ENCODE data around the gene IGLON5.

Gene IGLON5

GRCh38 chr19:51323481-51324166 lies 12.2 kb downstream of the IGLON5 start:
- H3K27me3 ChIP-seq (replicated peaks in 2 of 5; ENCODE audit: control insufficient read depth in 4 of 5, insufficient read depth in 5 of 5, low read length in 4 of 5): peaks cover 2 to 59% (median 32%) of the 10 kb centered on the region in 5 experiments
- ChIA-PET CTCF (interaction anchor here (1.2 kb wide), 1 partner anchor 97 kb away, joined by 3 read pairs; no protein-coding TSS in a partner anchor), POLR2A (no interaction called here)
- H3K4me3 ChIP-seq (ENCODE audit: control insufficient read depth in 1 of 7, extremely low read depth in 1 of 7, insufficient read depth in 4 of 7, low read depth in 2 of 7, low read length in 6 of 7): no peak overlapping the region
- no peaks in the 10 kb centered on the region for H3K9me3 ChIP-seq (ENCODE audit: control extremely low read depth in 1 of 5, control insufficient read depth in 4 of 5, insufficient read depth in 2 of 5, low read depth in 1 of 5, low read length in 4 of 5)
- peaks cover 0 to 26% (median 23%) of the 10 kb centered on the region in 4 experiments for H3K4me1 ChIP-seq (ENCODE audit: control extremely low read depth in 1 of 4, control insufficient read depth in 4 of 4, insufficient read depth in 4 of 4, low read length in 3 of 4)
- DNase-seq: no peak
- no peak overlapping the region for H3K27ac ChIP-seq (ENCODE audit: insufficient read depth in 1 of 2, low read depth in 1 of 2, low read length in 2 of 2, poor library complexity in 1 of 2, severe bottlenecking in 2 of 2)
- H3K36me3 ChIP-seq (ENCODE audit: control insufficient read depth in 4 of 4, insufficient read depth in 4 of 4, low read length in 3 of 4): no peaks in the 10 kb centered on the region
- 89% methylated on average over 21 of the region's 29 CpGs for WGBS (ENCODE audit: insufficient coverage)

- no peak overlapping the region for H3K27ac ChIP-seq (ENCODE audit: insufficient read depth in 1 of 2, low read depth in 1 of 2, low read length in 2 of 2, poor library complexity in 1 of 2, severe bottlenecking in 2 of 2)
- H3K36me3 ChIP-seq (ENCODE audit: control insufficient read depth in 4 of 4, insufficient read depth in 4 of 4, low read length in 3 of 4): no peaks in the 10 kb centered on the region
- H3K4me1 ChIP-seq (ENCODE audit: control extremely low read depth in 1 of 4, control insufficient read depth in 4 of 4, insufficient read depth in 4 of 4, low read length in 3 of 4): peaks cover 0 to 26% (median 23%) of the 10 kb centered on the region in 4 experiments
- WGBS (ENCODE audit: insufficient coverage): 90% methylated on average over 6 of the region's 6 CpGs
- POLR2A ChIA-PET: no interaction called here
- DNase-seq: no peak
- CTCF ChIA-PET: interaction anchor here (1.2 to 1.4 kb wide), 2 partner anchors 97 to 164 kb away, joined by 3 read pairs; no protein-coding TSS in a partner anchor
- peaks cover 2 to 62% (median 32%) of the 10 kb centered on the region in 5 experiments for H3K27me3 ChIP-seq (replicated peaks in 2 of 5; ENCODE audit: control insufficient read depth in 4 of 5, insufficient read depth in 5 of 5, low read length in 4 of 5)
- H3K9me3 ChIP-seq (ENCODE audit: control extremely low read depth in 1 of 5, control insufficient read depth in 4 of 5, insufficient read depth in 2 of 5, low read depth in 1 of 5, low read length in 4 of 5): no peaks in the 10 kb centered on the region
- no peak overlapping the region for H3K4me3 ChIP-seq (ENCODE audit: control insufficient read depth in 1 of 7, extremely low read depth in 1 of 7, insufficient read depth in 4 of 7, low read depth in 2 of 7, low read length in 6 of 7)
Observed at GRCh38 chr19:51324167-51324481, 12.7 kb downstream of the IGLON5 start.

- H3K4me3 ChIP-seq (ENCODE audit: control insufficient read depth in 1 of 7, extremely low read depth in 1 of 7, insufficient read depth in 4 of 7, low read depth in 2 of 7, low read length in 6 of 7): no peak overlapping the region
- 70% methylated on average over 19 of the region's 26 CpGs for WGBS (ENCODE audit: insufficient coverage)
- H3K9me3 ChIP-seq (ENCODE audit: control extremely low read depth in 1 of 5, control insufficient read depth in 4 of 5, insufficient read depth in 2 of 5, low read depth in 1 of 5, low read length in 4 of 5): no peaks in the 10 kb centered on the region
- peak; percentile 87 for DNase-seq
- peaks cover 2 to 70% (median 32%) of the 10 kb centered on the region in 5 experiments for H3K27me3 ChIP-seq (replicated peaks in 2 of 5; ENCODE audit: control insufficient read depth in 4 of 5, insufficient read depth in 5 of 5, low read length in 4 of 5)
- H3K27ac ChIP-seq (ENCODE audit: insufficient read depth in 1 of 2, low read depth in 1 of 2, low read length in 2 of 2, poor library complexity in 1 of 2, severe bottlenecking in 2 of 2): no peak overlapping the region
- ChIA-PET POLR2A (interaction anchor here (0.5 kb wide), 1 partner anchor 100 kb away, joined by 4 read pairs; no protein-coding TSS in a partner anchor), CTCF (interaction anchor here (1.4 kb wide), 1 partner anchor 165 kb away, joined by 3 read pairs; no protein-coding TSS in a partner anchor)
- peaks cover 0 to 26% (median 23%) of the 10 kb centered on the region in 4 experiments for H3K4me1 ChIP-seq (ENCODE audit: control extremely low read depth in 1 of 4, control insufficient read depth in 4 of 4, insufficient read depth in 4 of 4, low read length in 3 of 4)
- no peaks in the 10 kb centered on the region for H3K36me3 ChIP-seq (ENCODE audit: control insufficient read depth in 4 of 4, insufficient read depth in 4 of 4, low read length in 3 of 4)
Observed at GRCh38 chr19:51325161-51325976, 13.9 kb downstream of the IGLON5 start.

GRCh38 chr19:51326216-51327065 lies 15.0 kb downstream of the IGLON5 start:
- peak in 2 of 3 donors; percentile 34 to 53 for DNase-seq
- Histone ChIP-seq H3K4me3 (ENCODE audit: control insufficient read depth in 1 of 7, extremely low read depth in 1 of 7, insufficient read depth in 4 of 7, low read depth in 2 of 7, low read length in 6 of 7) (no peak overlapping the region), H3K4me1 (ENCODE audit: control extremely low read depth in 1 of 4, control insufficient read depth in 4 of 4, insufficient read depth in 4 of 4, low read length in 3 of 4) (peaks cover 0 to 26% (median 23%) of the 10 kb centered on the region in 4 experiments), H3K36me3 (ENCODE audit: control insufficient read depth in 4 of 4, insufficient read depth in 4 of 4, low read length in 3 of 4) (no peaks in the 10 kb centered on the region), H3K27me3 (replicated peaks in 2 of 5; ENCODE audit: control insufficient read depth in 4 of 5, insufficient read depth in 5 of 5, low read length in 4 of 5) (peaks cover 2 to 70% (median 31%) of the 10 kb centered on the region in 5 experiments), H3K9me3 (ENCODE audit: control extremely low read depth in 1 of 5, control insufficient read depth in 4 of 5, insufficient read depth in 2 of 5, low read depth in 1 of 5, low read length in 4 of 5) (peaks cover 0 to 3% (median 2%) of the 10 kb centered on the region in 5 experiments), H3K27ac (ENCODE audit: insufficient read depth in 1 of 2, low read depth in 1 of 2, low read length in 2 of 2, poor library complexity in 1 of 2, severe bottlenecking in 2 of 2) (no peak overlapping the region)
- 17% methylated on average over 20 of the region's 36 CpGs for WGBS (ENCODE audit: insufficient coverage)
- POLR2A ChIA-PET: interaction anchor here (0.5 kb wide), 1 partner anchor 98 kb away, joined by 4 read pairs; no protein-coding TSS in a partner anchor
- CTCF ChIA-PET: interaction anchor here (1.0 to 1.2 kb wide), 2 partner anchors 43 to 170 kb away, joined by 3 to 4 read pairs; no protein-coding TSS in a partner anchor

GRCh38 chr19:51327066-51328001 lies 15.9 kb downstream of the IGLON5 start:
- H3K27ac ChIP-seq (ENCODE audit: insufficient read depth in 1 of 2, low read depth in 1 of 2, low read length in 2 of 2, poor library complexity in 1 of 2, severe bottlenecking in 2 of 2): no peak overlapping the region
- WGBS (ENCODE audit: insufficient coverage): 2% methylated on average over 67 of the region's 75 CpGs
- H3K4me3 ChIP-seq (ENCODE audit: control insufficient read depth in 1 of 7, extremely low read depth in 1 of 7, insufficient read depth in 4 of 7, low read depth in 2 of 7, low read length in 6 of 7): peak overlapping the region in 6 of 7 experiments; percentile 1 to 65 (median 42)
- POLR2A ChIA-PET: no interaction called here
- peaks cover 0 to 26% (median 23%) of the 10 kb centered on the region in 4 experiments for H3K4me1 ChIP-seq (ENCODE audit: control extremely low read depth in 1 of 4, control insufficient read depth in 4 of 4, insufficient read depth in 4 of 4, low read length in 3 of 4)
- no peaks in the 10 kb centered on the region for H3K36me3 ChIP-seq (ENCODE audit: control insufficient read depth in 4 of 4, insufficient read depth in 4 of 4, low read length in 3 of 4)
- peaks cover 2 to 70% (median 28%) of the 10 kb centered on the region in 5 experiments for H3K27me3 ChIP-seq (replicated peaks in 2 of 5; ENCODE audit: control insufficient read depth in 4 of 5, insufficient read depth in 5 of 5, low read length in 4 of 5)
- peaks cover 0 to 4% (median 2%) of the 10 kb centered on the region in 5 experiments for H3K9me3 ChIP-seq (ENCODE audit: control extremely low read depth in 1 of 5, control insufficient read depth in 4 of 5, insufficient read depth in 2 of 5, low read depth in 1 of 5, low read length in 4 of 5)
- DNase-seq: peak; percentile 77 to 83 (median 80)
- CTCF ChIA-PET: interaction anchor here (1.0 to 1.6 kb wide), 4 partner anchors 11 to 171 kb away, joined by 3 to 5 read pairs (median 4); no protein-coding TSS in a partner anchor

GRCh38 chr19:51329411-51329810 lies 18.0 kb downstream of the IGLON5 start:
- H3K4me3 ChIP-seq (ENCODE audit: control insufficient read depth in 1 of 7, extremely low read depth in 1 of 7, insufficient read depth in 4 of 7, low read depth in 2 of 7, low read length in 6 of 7): no peak overlapping the region
- H3K27me3 ChIP-seq (replicated peaks in 2 of 5; ENCODE audit: control insufficient read depth in 4 of 5, insufficient read depth in 5 of 5, low read length in 4 of 5): peaks cover 2 to 51% (median 18%) of the 10 kb centered on the region in 5 experiments
- peaks cover 0 to 4% (median 2%) of the 10 kb centered on the region in 5 experiments for H3K9me3 ChIP-seq (ENCODE audit: control extremely low read depth in 1 of 5, control insufficient read depth in 4 of 5, insufficient read depth in 2 of 5, low read depth in 1 of 5, low read length in 4 of 5)
- peaks cover 0 to 26% (median 23%) of the 10 kb centered on the region in 4 experiments for H3K4me1 ChIP-seq (ENCODE audit: control extremely low read depth in 1 of 4, control insufficient read depth in 4 of 4, insufficient read depth in 4 of 4, low read length in 3 of 4)
- 69% methylated on average over 4 of the region's 5 CpGs for WGBS (ENCODE audit: insufficient coverage)
- no peak for DNase-seq
- ChIA-PET POLR2A (no interaction called here), CTCF (interaction anchor here (0.7 kb wide), 1 partner anchor 220 kb away, joined by 3 read pairs; no protein-coding TSS in a partner anchor)
- no peaks in the 10 kb centered on the region for H3K36me3 ChIP-seq (ENCODE audit: control insufficient read depth in 4 of 4, insufficient read depth in 4 of 4, low read length in 3 of 4)
- H3K27ac ChIP-seq (ENCODE audit: insufficient read depth in 1 of 2, low read depth in 1 of 2, low read length in 2 of 2, poor library complexity in 1 of 2, severe bottlenecking in 2 of 2): no peak overlapping the region
